HG03520 (cell line): ENCODE data around the gene INPP4B.

ENCODE experiments used
- ATAC-seq: cut with Tn5 transposase; IDR thresholded peaks from one replicate; pipeline ENCODE4 v1.9.1; 2021; ENCODE audit warnings: mild to moderate bottlenecking, moderate library complexity; ENCODE audit not compliant: unreplicated experiment

INPP4B gene

GRCh38 chr4:142583708-142584107 lies 262.4 kb downstream of the INPP4B start:
- no peak for ATAC-seq

GRCh38 chr4:142582340-142582739 lies 263.8 kb downstream of the INPP4B start:
- no peak for ATAC-seq

DNA sequence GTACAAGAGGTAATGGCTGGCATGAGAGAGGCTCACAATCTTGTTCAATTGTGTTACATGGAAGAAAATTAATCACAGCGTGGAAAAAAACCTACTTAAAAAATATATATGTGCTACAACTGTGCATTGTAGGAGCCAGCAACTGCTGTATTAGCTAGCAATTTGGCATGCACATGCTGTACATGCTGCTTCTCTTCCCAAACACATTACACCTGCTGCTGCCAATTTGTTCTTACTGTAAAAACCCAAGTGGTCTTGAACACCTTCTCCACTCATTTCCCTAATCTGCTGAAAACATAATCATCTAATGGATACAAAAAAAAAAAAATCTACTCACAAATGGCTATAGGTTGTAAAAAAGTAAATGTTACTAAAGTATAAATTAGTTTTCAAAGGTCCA lies 264.2 kb downstream of the INPP4B start:
- no peak for ATAC-seq

GRCh38 chr4:142579443-142579842 lies 266.7 kb downstream of the INPP4B start:
- ATAC-seq, result no peak

DNA sequence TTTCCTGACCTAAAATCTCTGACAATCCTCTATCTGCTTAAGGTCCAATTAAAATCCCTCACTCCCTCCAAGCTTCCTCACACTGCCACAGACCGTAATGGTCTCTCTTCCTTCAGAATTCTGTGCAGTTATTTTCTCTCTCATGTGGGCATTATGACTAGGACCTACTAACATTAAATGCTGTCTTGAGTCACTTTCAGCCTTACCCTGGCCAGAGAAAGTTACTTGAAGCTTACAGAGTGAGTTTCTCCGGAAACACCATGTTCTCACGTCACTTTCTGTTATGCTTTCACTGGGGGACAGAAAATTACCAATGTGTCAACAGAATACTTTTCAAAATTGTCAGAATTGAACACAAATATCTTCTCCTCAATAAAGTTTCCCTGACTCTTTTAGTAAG lies 271.8 kb downstream of the INPP4B start:
- ATAC-seq, result peak; percentile 76

GRCh38 chr4:142572071-142572470 lies 274.0 kb downstream of the INPP4B start:
- ATAC-seq, result no peak

DNA sequence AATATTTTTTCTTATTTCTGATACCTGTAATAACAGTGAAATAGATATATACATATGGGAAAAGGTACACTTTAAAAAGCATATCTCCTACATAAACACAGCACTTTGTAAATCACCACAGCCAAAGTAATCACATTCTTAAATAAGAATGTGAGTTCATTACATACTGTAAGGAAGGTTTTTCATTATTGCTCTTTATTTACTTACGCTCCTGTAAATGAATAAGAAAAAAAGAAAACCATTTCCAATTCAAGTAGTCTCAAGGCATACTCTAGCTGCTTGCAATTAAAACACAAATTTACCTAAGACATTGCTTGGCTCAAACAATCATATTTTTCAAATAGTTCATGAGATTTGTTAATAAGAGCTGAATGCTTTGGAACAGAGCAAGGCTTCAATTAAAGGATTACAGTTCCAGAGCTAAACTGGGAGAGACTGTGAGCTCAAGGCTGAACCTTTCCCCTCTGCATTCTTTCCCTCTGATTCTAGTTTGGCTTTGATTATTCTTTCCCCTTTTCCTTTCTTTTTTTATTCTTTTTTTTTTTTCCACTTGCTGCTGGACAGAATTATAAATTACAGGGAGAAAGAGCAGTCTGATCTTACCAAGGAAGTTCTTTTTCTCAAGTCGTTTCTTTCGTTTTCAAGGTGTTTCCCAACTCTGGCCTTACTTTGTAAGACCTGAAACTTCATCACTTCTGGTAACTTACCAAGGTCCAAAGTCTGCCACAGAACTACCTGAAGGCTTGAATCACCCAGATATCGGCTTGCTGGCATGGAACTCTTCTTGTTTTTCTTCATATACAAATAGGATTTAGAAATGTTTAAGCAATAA lies 278.3 kb downstream of the INPP4B start:
- peak; percentile 67 for ATAC-seq

GRCh38 chr4:142567199-142567598 lies 278.9 kb downstream of the INPP4B start:
- ATAC-seq, result no peak

DNA sequence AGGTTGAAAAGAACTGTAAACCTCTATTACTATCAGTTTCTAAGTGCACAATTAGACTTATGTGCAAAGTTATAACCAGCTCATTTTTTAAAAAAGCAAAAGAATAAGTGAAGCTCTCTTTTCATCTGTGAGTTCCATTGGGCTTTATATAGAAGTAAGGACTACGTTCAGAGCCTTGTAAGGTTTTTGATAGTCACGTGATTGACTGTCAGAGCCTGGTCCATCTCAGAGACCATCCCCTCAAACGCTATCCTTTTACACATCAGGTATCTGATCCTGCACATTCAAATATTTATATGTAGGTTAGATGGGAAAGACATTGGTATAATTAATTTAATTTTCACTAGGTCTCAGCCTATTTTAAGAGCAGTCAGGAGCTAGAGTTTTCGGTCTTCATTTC lies 279.3 kb downstream of the INPP4B start:
- ATAC-seq, result no peak

DNA sequence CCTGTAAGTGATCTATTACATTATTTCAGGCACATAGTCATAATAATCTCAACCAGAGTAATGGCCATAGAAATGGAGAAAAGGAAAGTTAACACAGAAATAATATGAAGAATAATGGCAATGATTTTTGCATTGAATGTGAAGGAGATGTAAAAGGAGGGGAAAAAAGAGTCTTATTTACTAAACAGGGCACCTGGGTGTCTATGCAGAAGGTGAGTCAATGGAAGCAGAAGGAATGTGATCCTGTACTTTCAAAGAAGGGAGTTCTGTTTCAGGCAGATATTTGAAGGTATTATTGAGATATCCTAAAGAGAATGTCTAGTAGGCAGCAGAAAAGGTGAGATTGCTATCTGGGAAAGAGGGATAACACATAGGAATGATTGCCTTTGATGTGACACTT lies 279.9 kb downstream of the INPP4B start:
- ATAC-seq, result no peak

GRCh38 chr4:142565771-142566170 lies 280.3 kb downstream of the INPP4B start:
- no peak for ATAC-seq

GRCh38 chr4:142563682-142564291 lies 282.3 kb downstream of the INPP4B start:
- ATAC-seq, result no peak

DNA sequence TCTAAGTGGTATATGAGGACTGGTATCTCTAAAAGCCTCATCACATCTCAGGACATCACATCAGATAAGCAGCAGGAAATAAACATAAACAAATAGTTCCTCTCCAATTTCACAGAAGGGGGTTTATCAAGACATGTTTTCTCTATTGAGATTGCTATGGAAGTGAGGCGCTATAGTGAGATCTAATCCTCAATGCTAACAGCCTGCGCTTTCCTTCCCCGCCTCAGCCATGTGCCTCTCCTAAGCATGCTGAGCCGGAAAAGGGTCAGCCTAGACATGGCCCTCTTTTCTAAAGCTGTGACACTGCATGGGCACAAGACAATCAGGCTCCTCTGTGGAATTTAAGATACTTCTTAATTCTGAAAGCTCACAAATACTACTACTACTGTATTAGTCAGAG lies 286.1 kb downstream of the INPP4B start:
- ATAC-seq, result no peak

GRCh38 chr4:142558851-142559250 lies 287.2 kb downstream of the INPP4B start:
- no peak for ATAC-seq

DNA sequence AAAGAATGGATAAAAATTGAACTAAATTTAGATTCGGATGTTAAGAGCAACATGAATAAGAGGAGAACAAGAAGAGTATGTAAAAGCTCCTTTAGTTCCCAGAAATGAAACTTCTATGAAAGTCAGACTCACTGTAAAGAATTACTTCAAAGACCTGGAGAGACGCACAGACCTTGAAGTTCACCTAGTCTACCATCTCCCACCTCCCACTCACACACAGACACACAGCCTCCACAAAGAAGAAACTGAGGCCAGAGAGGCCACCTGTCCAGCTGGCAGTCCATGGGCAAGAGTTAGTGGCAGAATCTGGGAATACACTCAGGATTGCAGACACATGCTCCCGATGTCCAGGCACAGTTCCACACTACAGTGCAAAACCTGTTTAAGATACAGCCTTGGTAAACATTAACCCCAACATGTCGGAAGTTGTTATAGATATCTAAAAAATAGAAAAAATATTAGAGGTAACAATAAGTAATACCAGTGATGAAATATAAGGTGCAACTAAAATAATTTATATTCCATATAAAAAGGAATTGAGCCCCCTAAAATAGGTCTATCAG lies 288.8 kb downstream of the INPP4B start:
- ATAC-seq, result no peak

DNA sequence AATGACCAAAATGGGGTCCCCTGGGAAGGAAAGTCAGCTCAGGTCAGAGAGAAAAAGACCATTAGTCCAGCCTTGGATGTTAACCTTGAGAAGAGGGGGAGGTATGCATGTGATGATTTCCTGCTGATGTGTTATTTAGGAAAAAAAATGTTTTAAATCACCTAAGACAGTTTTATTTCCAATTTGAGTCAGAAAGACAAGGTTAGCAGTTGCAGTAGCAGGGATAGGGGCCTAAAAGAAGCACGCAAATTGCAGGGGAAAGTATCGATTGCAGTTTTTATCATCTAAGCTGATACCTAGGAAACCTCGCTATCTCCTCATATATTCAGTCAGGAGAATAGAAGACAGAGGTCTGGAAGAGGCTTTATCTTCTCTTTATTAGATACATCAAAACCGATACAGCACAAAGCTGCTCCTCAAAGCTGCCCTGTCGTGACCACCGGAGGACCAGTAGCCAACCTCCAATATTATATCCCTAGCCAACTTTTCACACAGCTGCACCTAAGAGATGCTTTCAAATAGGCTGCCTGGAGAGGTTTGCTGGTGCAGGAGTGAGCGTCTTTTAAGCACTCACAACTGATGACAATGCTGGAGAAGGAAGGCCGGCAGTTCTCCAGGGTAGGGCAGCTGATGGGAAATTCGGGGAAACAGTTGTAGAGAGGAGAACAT lies 289.4 kb downstream of the INPP4B start:
- ATAC-seq, result no peak

- no peak for ATAC-seq
Measured at GRCh38 chr4:142556048-142556447, 290.1 kb downstream of the INPP4B start.

GRCh38 chr4:142554412-142554811 lies 291.7 kb downstream of the INPP4B start:
- ATAC-seq, result no peak

DNA sequence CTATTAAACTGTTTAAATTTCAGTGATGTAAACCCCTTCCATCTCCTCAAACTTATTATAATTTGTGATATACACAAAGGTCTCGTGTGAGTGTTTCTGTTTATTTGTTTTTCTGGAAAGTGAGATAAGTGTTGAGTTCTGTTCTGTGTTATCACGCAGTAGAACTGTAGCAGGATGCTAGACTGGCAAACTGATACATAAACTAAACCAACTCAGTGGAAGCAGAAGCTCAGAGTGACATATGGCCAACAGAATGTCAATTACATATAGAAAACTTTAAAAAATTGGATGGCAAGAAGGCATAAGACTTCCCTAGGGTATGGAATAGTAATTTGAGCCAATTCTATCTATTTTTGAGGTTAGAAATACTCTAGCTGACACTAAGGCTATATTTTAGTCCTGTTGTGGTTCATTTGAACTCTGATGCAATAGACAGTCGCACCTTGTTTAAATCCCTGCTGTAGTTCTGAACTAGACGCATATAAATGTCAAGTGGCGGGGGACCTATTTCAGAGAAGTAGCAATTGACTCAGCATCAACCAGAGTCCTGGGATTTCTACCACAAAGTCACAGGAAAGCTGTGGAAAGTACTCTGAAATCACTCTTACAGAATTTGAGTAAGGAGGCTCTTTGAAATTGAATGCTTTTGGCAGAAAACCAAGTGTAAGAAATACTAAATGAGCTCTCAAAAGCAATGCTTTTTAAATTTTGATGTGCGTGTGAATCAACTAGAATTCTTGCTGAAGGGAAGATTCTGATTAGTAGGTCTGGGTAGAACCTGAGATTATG lies 294.4 kb downstream of the INPP4B start:
- no peak for ATAC-seq

DNA sequence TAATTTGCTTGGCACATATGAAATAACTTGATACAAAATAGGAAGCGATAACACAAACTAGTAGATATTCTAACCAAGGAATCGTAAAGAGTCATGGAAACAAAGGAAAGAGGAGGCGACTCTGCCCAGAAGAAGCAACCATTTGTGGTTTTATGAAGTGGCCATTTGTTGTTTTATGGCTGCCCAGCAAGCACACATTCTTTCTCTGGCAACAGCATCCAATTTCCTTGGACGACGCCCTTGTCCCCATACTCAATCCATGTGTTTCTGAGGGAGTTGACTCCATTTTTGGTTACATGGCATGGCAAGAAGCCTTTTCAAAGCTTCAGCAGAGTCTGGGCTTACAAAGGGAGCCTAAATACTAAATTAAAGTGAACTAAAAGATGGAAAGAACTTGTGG lies 295.1 kb downstream of the INPP4B start:
- ATAC-seq, result no peak
